HepG2 (cell line): ENCODE results near the gene CACNA1C. TPM values are rescaled to one million over a fixed set of nuclear protein-coding genes. Genes with fewer than 3 reads are reported as not detected.

Experiments
- ATAC-seq: fragments of 200-7000 bp; cut with Tn5 transposase; 3 replicates; pipeline ENCODE4 v1.9.1; 2020; ENCODE audit warnings: mild to moderate bottlenecking, moderate library complexity
- BruUV-seq: library from RNA; stranded (reverse); fragments of 400-500 nt; replicated peaks from 2 replicates; lab custom pipeline; 2021; lab: Mats Ljungman, UMichigan
- CTCF ChIA-PET: fragments of 300-600 bp; formaldehyde crosslinking; extraction: SDS; loops from one replicate; lab custom pipeline; 2021; ENCODE audit warnings: low total read pairs, inconsistent platforms, low intra/inter-chr PET ratio; lab: Yijun Ruan, JAX
- POLR2A ChIA-PET: fragments of 350-600 bp; sonication (Branson Sonifier 250); formaldehyde crosslinking; loops from one replicate; lab custom pipeline; 2020; ENCODE audit warnings: antibody characterized with exemption, inconsistent platforms; lab: Yijun Ruan, JAX
- DNase-seq: peaks from one replicate; pipeline ENCODE4 v3.0.0-alpha.2; 2015; ENCODE audit warnings: low spot score
- FAIRE-seq: peaks from 3 replicates; lab custom pipeline; 2011; peaks lifted over from hg19 to GRCh38; lab: Jason Lieb, UNC
- H2AFZ ChIP-seq: one replicate; pipeline ENCODE4 v1.6.1; 2011; ENCODE audit warnings: low read length, inconsistent platforms
- H3K27ac ChIP-seq: fragments of 300-600 bp; 3 replicates; pipeline ENCODE4 v1.8.0; 2011; ENCODE audit warnings: mixed run types, mild to moderate bottlenecking, mixed read lengths, low read length, inconsistent platforms; ENCODE audit not compliant: insufficient read depth; ENCODE audit errors: extremely low read length
- H3K27me3 ChIP-seq, 2 experiments: fragments of 200-600 bp in 1 of 2; 2 replicates in 1 of 2; 3 replicates in 1 of 2; pipeline versions ENCODE4 v1.6.0 to v1.8.0; 2011; ENCODE audit warnings: low read length in 2 of 2, mild to moderate bottlenecking in 2 of 2, moderate library complexity in 2 of 2, inconsistent platforms in 1 of 2; ENCODE audit not compliant: insufficient read depth in 2 of 2, control insufficient read depth in 1 of 2
- H3K36me3 ChIP-seq, 2 experiments: fragments of 200-600 bp in 1 of 2; replicated peaks in 1 of 2; 2 replicates in 1 of 2; 3 replicates in 1 of 2; pipeline versions ENCODE4 v1.5.1 to v1.8.0; 2011; ENCODE audit warnings: low read length in 2 of 2, inconsistent platforms in 1 of 2; ENCODE audit not compliant: insufficient read depth in 2 of 2, control insufficient read depth in 1 of 2
- H3K4me1 ChIP-seq: 2 replicates; pipeline ENCODE4 v1.5.1; 2012; ENCODE audit warnings: low read length, inconsistent platforms; ENCODE audit not compliant: insufficient read depth
- H3K4me2 ChIP-seq: 2 replicates; pipeline ENCODE4 v1.6.0; 2011; ENCODE audit warnings: low read depth, low read length, inconsistent platforms
- H3K4me3 ChIP-seq, 3 experiments: fragments of 200-600 bp in 1 of 3; sonication (generic), shearing (Covaris generic) in 1 of 3; replicated peaks in 1 of 3; 2 replicates each; pipeline ENCODE4 v1.5.1; 2011 to 2016; ENCODE audit warnings: low read length in 3 of 3, inconsistent platforms in 2 of 3, low read depth in 2 of 3, mild to moderate bottlenecking in 2 of 3, control low read depth in 1 of 3, mixed read lengths in 1 of 3; ENCODE audit not compliant: insufficient read depth in 1 of 3
- H3K79me2 ChIP-seq: one replicate; pipeline ENCODE4 v1.6.1; 2011; ENCODE audit warnings: low read length, inconsistent platforms; ENCODE audit not compliant: insufficient read depth
- H3K9ac ChIP-seq: 2 replicates; pipeline ENCODE4 v1.6.0; 2011; ENCODE audit warnings: mild to moderate bottlenecking, low read depth, low read length, inconsistent platforms; ENCODE audit not compliant: insufficient read depth
- H3K9me3 ChIP-seq: 2 replicates; pipeline ENCODE4 v1.5.1; 2012; ENCODE audit warnings: mild to moderate bottlenecking, low read length
- H4K20me1 ChIP-seq: 2 replicates; pipeline ENCODE4 v1.6.0; 2011; ENCODE audit warnings: inconsistent platforms, mild to moderate bottlenecking, low read length, moderate library complexity; ENCODE audit not compliant: insufficient read depth
- BRCA1 ChIP-seq: sonication (generic); formaldehyde crosslinking; IDR thresholded peaks from 2 replicates; pipeline ENCODE4 v1.4.0; 2020; ENCODE audit warnings: missing genetic modification reagents
- GABPA ChIP-seq, 2 experiments: IDR thresholded peaks; 2 replicates each; pipeline ENCODE4 v1.6.1; 2011 to 2016; ENCODE audit warnings: low read depth in 2 of 2, low read length in 1 of 2, missing biosample characterization in 1 of 2, missing genetic modification characterization in 1 of 2
- JUND ChIP-seq: sonication (generic); formaldehyde crosslinking; IDR thresholded peaks from 2 replicates; pipeline ENCODE4 v1.8.0; 2022; ENCODE audit warnings: mild to moderate bottlenecking, missing genetic modification reagents
- KAT2B ChIP-seq: fragments of 150-350 bp; IDR thresholded peaks from 2 replicates; pipeline ENCODE4 v1.6.1; 2014; ENCODE audit warnings: low read depth, low read length, borderline replicate concordance
- KDM1A ChIP-seq: IDR thresholded peaks from 2 replicates; pipeline ENCODE4 v1.6.1; 2016; ENCODE audit warnings: missing compliant biosample characterization
- MEF2D ChIP-seq: sonication (generic); formaldehyde crosslinking; IDR thresholded peaks from 2 replicates; pipeline ENCODE4 v1.5.1; 2020; ENCODE audit warnings: mild to moderate bottlenecking, missing genetic modification reagents
- NFE2L1 ChIP-seq: sonication (generic); formaldehyde crosslinking; IDR thresholded peaks from 2 replicates; pipeline ENCODE4 v1.4.0; 2020; ENCODE audit warnings: missing genetic modification reagents, mild to moderate bottlenecking, borderline replicate concordance
- SP2 ChIP-seq: sonication (generic); formaldehyde crosslinking; IDR thresholded peaks from 2 replicates; pipeline ENCODE4 v1.5.1; 2020; ENCODE audit warnings: mild to moderate bottlenecking, missing genetic modification reagents
- SRSF9 ChIP-seq: fragments of 200-400 bp; formaldehyde crosslinking; IDR thresholded peaks from 2 replicates; pipeline ENCODE4 v1.6.1; 2018; ENCODE audit warnings: borderline replicate concordance, mild to moderate bottlenecking, low read depth, low read length; ENCODE audit not compliant: insufficient read depth, poor library complexity, severe bottlenecking
- ZFX ChIP-seq: sonication (generic); formaldehyde crosslinking; IDR thresholded peaks from 2 replicates; pipeline ENCODE4 v1.4.0; 2020; ENCODE audit warnings: mild to moderate bottlenecking, low read depth, missing genetic modification reagents, moderate library complexity
- WGBS: methylation state at CpG from one replicate; pipeline ENCODE4 v1.1.6; 2017; ENCODE audit warnings: low lambda C conversion rate; 5-methylcytosine and 5-hydroxymethylcytosine counted together
- in situ Hi-C: cut with HindIII; loops from 2 replicates; pipeline ENCODE4 v1.10.0; 2017; ENCODE audit warnings: low pct_unique_long_range_greater_than_20kb; ENCODE audit not compliant: extremely low pct_ligation_motif_present
- intact Hi-C: fragments of 100-400 bp; cut with micrococcal nuclease; formaldehyde crosslinking; loops from one replicate; pipeline ENCODE4 v1.10.0; 2022; ENCODE audit not compliant: unreplicated experiment
- polyA plus RNA-seq, 8 experiments: library from polyadenylated mRNA; depleted of rRNA in 3 of 8; stranded (reverse) in 7 of 8; unstranded in 1 of 8; fragments of >200 nt; fragmentation: Illumina TruSeq in 4 of 8; extraction: Trizol in 4 of 8; gene quantifications; 2 replicates each; pipeline versions ENCODE4 v1.2.1 to v1.2.3, GENCODE V29; 2011 to 2016; ENCODE audit warnings: low read depth in 4 of 8, missing spikeins in 1 of 8, mixed read lengths in 1 of 8; ENCODE audit not compliant: insufficient read depth in 1 of 8
- total RNA-seq, 5 experiments: library from RNA; depleted of rRNA; stranded (reverse); fragments of >200 nt; fragmentation: Illumina TruSeq; extraction: Trizol; gene quantifications; 2 replicates each; pipeline ENCODE4 v1.2.3, GENCODE V29; 2016; ENCODE audit warnings: low read depth in 1 of 5
- TF ChIP-seq, protein P1 (sequence below): sonication (generic); IDR thresholded peaks from 2 replicates; pipeline ENCODE4 v1.6.1; 2016; ENCODE audit warnings: low read depth, borderline replicate concordance
- TF ChIP-seq, protein P2 (sequence below): sonication (generic); formaldehyde crosslinking; IDR thresholded peaks from 2 replicates; pipeline ENCODE4 v1.9.0; 2021; ENCODE audit warnings: missing genetic modification reagents, borderline replicate concordance
- TF ChIP-seq, protein P3 (sequence below): fragments of 450-650 bp; IDR thresholded peaks from 2 replicates; pipeline ENCODE4 v1.6.1; 2016

The CACNA1C gene
- total and polyA plus RNA-seq, 2 of the 13 experiments (the other 11 are each of a cell fraction or from before 2014, with no cell fraction given): not detected

DNA sequence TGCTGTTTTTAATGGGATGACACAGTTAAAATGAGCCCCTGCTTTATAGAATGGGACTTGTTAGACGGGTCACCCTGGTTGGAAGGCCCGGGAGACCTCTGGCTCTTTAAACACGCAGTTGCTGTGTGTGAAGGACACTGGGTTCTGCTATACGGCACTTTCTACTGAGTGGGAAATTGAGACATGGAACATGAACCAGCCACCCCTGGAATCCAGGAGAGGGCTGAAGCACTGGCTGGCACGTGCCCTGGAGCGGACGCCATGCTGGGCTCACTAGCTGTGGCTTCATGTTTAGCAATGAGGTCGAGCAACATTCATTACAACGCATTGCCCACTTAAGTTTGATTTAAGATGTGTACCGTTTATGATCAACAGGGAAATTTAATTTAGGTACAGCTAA lies 23.9 kb downstream of the CACNA1C start:
- POLR2A ChIA-PET: no interaction called here
- no peak for ATAC-seq

DNA sequence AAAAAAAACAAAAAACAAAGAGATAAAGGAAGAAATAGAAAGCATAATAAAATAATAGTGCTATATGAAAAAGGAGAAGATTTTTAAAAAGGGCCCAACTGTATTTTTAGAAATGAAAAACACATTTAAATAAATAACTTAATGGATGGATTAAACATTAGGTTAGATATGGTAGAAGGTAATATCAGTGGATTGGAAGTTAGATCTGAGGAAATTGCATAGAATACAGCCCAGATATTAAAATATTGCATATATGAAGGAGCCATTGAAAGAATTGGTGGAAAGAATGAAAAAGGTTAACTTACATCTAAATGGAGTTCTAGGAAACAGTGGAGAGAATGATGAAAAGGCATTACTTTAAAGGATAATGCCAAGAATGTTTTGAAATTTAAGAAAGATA lies 27.8 kb downstream of the CACNA1C start:
- DNase-seq: no peak
- in situ Hi-C loops (no loop called here), intact Hi-C loops (no loop called here)
- H3K9ac ChIP-seq: no peak overlapping the region
- H3K4me2 ChIP-seq: no peak overlapping the region
- H3K27ac ChIP-seq: no peak overlapping the region
- FAIRE-seq: no peak
- no peak for ATAC-seq
- no peak overlapping the region for H2AFZ ChIP-seq
- BruUV-seq: no TSS peak
- peaks cover 0 to 4% of the 10 kb centered on the region in 2 experiments; a peak in 1 of 5 replicates for H3K27me3 ChIP-seq
- ChIA-PET POLR2A (no interaction called here), CTCF (no interaction called here)
- H3K36me3 ChIP-seq: no peaks in the 10 kb centered on the region
- H4K20me1 ChIP-seq: no peaks in the 10 kb centered on the region
- no peak overlapping the region for H3K4me3 ChIP-seq
- H3K9me3 ChIP-seq: no peaks in the 10 kb centered on the region
- H3K79me2 ChIP-seq: no peaks in the 10 kb centered on the region
- H3K4me1 ChIP-seq: no peaks in the 10 kb centered on the region
- TF ChIP-seq ZFX (no peak), JUND (CRISPR knock-in tag) (no peak), BRCA1 (CRISPR knock-in tag) (no peak), MEF2D (CRISPR knock-in tag) (no peak), NFE2L1 (CRISPR knock-in tag) (no peak), SRSF9 (no peak), GABPA (IDR thresholded peaks at IDR 0.05; ENCODE audit: low read depth, low read length) (no peak), GABPA (CRISPR knock-in tag; IDR thresholded peaks at IDR 0.05; ENCODE audit: low read depth) (no peak), KDM1A (CRISPR knock-in tag) (no peak), KAT2B (no peak)
- TF ChIP-seq, protein P1, sequence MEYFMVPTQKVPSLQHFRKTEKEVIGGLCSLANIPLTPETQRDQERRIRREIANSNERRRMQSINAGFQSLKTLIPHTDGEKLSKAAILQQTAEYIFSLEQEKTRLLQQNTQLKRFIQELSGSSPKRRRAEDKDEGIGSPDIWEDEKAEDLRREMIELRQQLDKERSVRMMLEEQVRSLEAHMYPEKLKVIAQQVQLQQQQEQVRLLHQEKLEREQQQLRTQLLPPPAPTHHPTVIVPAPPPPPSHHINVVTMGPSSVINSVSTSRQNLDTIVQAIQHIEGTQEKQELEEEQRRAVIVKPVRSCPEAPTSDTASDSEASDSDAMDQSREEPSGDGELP: no peak
- TF ChIP-seq, protein P2, sequence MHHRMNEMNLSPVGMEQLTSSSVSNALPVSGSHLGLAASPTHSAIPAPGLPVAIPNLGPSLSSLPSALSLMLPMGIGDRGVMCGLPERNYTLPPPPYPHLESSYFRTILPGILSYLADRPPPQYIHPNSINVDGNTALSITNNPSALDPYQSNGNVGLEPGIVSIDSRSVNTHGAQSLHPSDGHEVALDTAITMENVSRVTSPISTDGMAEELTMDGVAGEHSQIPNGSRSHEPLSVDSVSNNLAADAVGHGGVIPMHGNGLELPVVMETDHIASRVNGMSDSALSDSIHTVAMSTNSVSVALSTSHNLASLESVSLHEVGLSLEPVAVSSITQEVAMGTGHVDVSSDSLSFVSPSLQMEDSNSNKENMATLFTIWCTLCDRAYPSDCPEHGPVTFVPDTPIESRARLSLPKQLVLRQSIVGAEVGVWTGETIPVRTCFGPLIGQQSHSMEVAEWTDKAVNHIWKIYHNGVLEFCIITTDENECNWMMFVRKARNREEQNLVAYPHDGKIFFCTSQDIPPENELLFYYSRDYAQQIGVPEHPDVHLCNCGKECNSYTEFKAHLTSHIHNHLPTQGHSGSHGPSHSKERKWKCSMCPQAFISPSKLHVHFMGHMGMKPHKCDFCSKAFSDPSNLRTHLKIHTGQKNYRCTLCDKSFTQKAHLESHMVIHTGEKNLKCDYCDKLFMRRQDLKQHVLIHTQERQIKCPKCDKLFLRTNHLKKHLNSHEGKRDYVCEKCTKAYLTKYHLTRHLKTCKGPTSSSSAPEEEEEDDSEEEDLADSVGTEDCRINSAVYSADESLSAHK (CRISPR knock-in tag): no peak

More for the DNA sequence above, 23.9 kb downstream of the CACNA1C start:
- Histone ChIP-seq H3K9me3 (no peaks in the 10 kb centered on the region), H3K27ac (no peak overlapping the region), H4K20me1 (no peaks in the 10 kb centered on the region), H3K4me3 (no peak overlapping the region), H3K36me3 (no peaks in the 10 kb centered on the region), H3K79me2 (no peaks in the 10 kb centered on the region), H3K4me1 (no peaks in the 10 kb centered on the region), H3K4me2 (no peak overlapping the region), H2AFZ (no peak overlapping the region), H3K9ac (no peak overlapping the region), H3K27me3 (peaks cover 0 to 7% of the 10 kb centered on the region in 2 experiments; a peak in 3 of 5 replicates)
- TF ChIP-seq, protein P3, sequence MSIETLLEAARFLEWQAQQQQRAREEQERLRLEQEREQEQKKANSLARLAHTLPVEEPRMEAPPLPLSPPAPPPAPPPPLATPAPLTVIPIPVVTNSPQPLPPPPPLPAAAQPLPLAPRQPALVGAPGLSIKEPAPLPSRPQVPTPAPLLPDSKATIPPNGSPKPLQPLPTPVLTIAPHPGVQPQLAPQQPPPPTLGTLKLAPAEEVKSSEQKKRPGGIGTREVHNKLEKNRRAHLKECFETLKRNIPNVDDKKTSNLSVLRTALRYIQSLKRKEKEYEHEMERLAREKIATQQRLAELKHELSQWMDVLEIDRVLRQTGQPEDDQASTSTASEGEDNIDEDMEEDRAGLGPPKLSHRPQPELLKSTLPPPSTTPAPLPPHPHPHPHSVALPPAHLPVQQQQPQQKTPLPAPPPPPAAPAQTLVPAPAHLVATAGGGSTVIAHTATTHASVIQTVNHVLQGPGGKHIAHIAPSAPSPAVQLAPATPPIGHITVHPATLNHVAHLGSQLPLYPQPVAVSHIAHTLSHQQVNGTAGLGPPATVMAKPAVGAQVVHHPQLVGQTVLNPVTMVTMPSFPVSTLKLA: peak; percentile 44; the same call in 1 of the 2 replicates
- no peak for TF ChIP-seq SP2 (CRISPR knock-in tag)
- DNase-seq (no peak), FAIRE-seq (no peak)
- WGBS: 23% methylated on average over 9 of the region's 10 CpGs
- CTCF ChIA-PET: no interaction called here
- intact Hi-C loops: no loop called here
- no TSS peak for BruUV-seq
- in situ Hi-C loops: no loop called here
